T-helper 22 cell (primary cell): ENCODE data around the gene P2RX3.
"Not testable (repeated sequence)": the region's sequence is repeated elsewhere in the genome, so short reads cannot be mapped to it uniquely, and the experiment has no call there.

Experiments used
- DNase-seq: peaks from one replicate; pipeline ENCODE4 v3.0.0-alpha.2; 2020; ENCODE audit warnings: low read depth

The P2RX3 gene

GRCh38 chr11:57324886-57325734 is 13.0 kb upstream of the P2RX3 start, which contains the start of gene TNKS1BP1:
TSS of gene TNKS1BP1 (minus strand) at chr11:57324952. CDS start at chr11:57321885, 3,067 bp downstream.
- peak; percentile 81 for DNase-seq

GRCh38 chr11:57325735-57326048 is 12.5 kb upstream of the P2RX3 start:
- DNase-seq, result no peak

DNA sequence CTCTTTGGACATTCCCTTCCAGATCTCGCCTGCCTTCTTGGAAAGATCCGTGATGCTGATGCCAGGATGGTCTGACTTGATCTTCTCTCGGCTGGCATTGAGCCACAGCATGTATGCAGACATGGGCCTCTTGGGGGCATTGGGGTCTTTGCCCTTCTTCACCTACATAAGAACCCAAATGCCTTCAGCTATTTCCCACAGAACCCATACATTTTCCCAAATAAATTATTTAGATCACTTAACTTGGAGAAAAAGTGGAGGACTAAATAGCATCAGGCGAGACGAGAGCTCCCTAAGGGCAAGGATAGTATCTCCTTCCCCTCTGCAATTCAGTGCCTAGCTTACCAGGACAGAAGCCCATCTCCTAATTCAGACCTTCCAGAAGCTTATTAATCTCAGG is 10.4 kb upstream of the P2RX3 start:
- no peak for DNase-seq

- DNase-seq, result no peak
Measured at GRCh38 chr11:57330029-57330428, 8.1 kb upstream of the P2RX3 start.

GRCh38 chr11:57331720-57332119 is 6.4 kb upstream of the P2RX3 start:
- DNase-seq, result no peak

DNA sequence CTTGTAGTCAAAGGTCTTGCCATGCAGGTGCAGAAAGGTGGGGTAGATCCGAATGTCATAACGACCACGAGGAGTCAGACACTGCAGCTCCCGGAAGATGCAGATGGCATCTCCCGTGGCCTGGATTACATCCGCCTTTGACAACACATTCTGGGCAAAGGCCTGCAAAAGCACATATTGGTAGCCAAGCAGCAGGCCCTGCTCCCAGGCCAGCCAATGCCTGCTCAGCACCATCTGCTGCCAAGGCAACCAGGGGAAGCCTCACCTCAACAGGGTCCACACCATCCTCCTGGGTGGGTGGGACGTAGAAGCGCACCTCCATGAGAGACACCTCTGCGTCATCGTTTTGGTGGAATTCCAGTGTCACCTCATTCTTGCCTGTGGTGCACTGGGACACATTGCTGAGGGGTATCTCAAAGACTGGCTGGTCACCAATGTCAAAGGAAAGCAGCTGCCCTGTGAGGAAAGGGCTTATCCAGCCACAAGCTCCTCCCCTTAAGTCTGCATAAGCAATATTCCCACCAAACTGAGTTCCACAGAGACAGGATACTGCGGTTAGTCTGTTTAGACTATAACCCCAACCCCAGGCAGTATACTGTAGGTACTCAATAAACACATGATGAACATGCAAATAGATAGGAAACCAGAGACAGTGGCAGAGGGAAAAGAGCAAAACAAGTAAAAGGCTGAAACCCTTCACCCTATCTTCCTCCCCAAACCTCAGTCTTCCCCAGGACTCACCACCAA is 5.3 kb upstream of the P2RX3 start:
- no peak for DNase-seq

DNA sequence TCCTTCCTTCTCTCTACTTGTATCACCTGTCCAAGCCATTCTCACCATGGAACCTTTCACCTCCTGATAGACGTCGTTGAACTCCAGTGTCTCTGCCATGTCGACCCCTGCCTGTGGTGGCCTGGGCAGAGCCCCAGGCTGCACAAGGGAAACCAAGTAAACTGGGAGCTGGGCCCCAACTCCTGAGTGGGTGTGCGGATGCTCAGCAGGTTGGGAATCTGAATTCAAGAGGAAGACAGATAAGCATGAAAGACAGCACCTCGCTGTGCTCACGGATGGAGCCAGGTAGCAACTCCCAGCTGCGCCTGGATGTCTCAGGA is 3.2 kb upstream of the P2RX3 start:
- DNase-seq, result no peak

- peak; percentile 78 for DNase-seq
Measured at GRCh38 chr11:57335343-57336110, 2.6 kb upstream of the P2RX3 start, which contains the start of gene SSRP1. TSS of gene SSRP1 (minus strand) at chr11:57335892. CDS start at chr11:57335121, 771 bp downstream.

DNA sequence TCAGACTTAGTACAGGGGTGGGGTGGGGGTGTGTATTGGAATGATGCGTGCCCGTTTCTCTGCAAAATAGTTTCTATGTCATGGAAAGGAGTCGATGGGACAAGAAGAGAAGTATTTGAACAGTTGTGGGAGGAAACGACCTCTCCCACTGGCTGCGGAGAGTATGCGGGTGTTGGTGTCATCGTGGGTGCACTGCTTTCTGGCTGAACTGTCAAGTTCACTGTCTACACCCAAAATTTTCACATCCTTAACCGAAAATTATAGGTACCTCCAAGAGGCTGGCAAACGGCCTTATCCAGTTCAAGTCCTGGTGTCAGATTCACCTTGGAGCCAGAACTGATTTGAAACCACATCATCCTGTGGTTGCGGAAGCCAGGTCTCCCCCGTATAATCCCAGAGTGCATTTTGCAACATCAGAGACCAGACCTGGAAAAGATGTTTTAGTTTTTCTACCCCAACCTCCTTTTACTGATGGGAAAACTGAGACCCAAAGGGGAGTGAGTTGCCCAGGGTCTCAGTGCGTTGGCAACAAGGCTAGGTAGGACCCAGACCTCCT is 2.0 kb upstream of the P2RX3 start:
- DNase-seq, result no peak

DNA sequence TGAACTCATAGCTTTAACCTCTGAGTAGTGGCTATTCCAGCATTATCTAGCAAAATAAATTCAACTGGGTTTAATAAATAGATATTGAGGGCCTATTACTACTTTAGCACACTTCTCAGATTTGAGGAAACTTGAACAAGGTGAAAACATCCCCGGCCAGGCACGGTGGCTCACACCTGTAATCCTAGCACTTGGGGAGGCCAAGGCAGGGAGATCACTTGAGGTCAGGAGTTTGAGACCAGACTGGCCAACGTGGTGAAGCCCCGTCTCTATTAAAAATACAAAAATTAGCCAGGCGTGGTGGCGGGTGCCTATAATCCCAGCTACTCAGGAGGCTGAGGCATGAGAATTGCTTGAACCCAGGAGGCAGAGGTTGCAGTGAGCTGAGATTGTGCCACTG is 1.3 kb upstream of the P2RX3 start:
- DNase-seq, result not testable (repeated sequence)

- no peak for DNase-seq
Measured at GRCh38 chr11:57339328-57339727, 1.2 kb downstream of the P2RX3 start.

- no peak for DNase-seq
Measured at GRCh38 chr11:57340039-57340615, 2.0 kb downstream of the P2RX3 start.

GRCh38 chr11:57341250-57341808 is 3.2 kb downstream of the P2RX3 start:
- DNase-seq, result no peak

GRCh38 chr11:57342702-57343101 is 4.5 kb downstream of the P2RX3 start:
- DNase-seq, result no peak

- DNase-seq, result no peak
Measured at GRCh38 chr11:57343825-57344224, 5.7 kb downstream of the P2RX3 start.

DNA sequence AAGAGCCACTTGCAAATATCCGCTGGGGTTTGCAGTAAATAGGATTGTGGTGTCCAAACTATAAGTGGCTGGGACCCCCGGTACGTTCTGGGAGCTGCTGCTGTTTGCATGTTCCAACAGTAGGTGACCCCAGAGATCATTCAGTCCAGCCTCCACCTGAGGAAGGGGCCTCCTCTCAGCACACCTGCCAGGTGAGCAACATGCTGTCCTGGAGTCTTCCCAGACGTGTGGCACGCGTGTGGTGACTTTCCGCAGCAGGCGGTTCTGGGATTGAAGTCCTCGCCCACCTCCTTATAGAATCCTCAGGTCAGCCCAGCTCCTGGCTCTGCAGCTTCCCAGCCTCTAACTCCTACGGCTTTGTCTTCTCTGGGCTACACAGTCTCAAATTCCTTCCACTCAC is 6.7 kb downstream of the P2RX3 start:
- no peak for DNase-seq

DNA sequence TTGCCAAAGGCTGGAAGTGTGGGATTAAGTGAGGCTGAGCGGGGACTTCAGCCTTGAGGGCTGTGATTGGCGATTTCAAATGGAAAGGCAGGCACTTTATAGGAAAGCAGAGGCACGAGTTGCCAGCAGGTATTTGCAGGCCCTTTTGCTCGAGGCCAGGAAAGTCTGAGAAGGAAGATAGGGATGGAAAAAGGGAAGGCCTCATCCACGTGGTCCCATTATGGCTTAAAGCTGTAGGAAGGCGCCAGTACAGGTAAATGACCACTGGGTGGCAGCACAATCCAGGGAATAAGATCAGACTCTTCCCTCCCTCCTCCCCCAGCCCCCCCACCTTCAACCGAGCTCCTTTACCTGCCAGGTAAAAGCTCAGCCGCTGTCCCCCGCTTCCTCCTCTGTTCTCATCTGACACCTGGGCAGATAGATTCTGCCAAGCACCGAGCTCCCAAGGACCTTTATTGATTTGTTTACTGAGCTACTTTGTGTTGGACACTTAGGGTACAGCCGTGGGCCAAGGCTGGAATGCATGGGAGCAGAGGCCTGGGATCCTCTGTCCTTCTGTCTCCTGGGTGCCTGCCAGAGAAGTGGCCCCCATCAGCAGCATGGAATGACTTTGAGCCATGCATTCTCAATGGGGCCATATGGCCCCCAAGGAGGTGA is 7.5 kb downstream of the P2RX3 start:
- DNase-seq, result peak; percentile 29

GRCh38 chr11:57347336-57347735 is 9.2 kb downstream of the P2RX3 start:
- DNase-seq, result no peak

DNA sequence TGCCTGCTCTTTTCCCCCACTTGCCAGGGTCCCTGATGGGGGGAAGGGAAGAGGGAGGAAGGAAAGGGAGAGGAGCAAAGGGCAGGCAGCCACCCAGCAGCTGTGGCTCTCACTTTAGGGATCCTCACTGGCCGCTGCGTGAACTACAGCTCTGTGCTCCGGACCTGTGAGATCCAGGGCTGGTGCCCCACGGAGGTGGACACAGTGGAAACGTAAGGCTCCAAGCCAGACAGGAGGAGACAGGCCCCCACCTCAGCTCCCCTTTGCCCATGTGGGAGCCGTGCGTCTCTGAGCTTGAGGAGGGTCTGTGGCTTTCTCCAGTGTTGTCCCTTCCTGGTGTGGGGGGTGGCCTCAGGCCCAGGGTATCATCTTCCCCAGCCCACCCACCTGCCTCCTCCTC is 9.9 kb downstream of the P2RX3 start:
- DNase-seq, result no peak

DNA sequence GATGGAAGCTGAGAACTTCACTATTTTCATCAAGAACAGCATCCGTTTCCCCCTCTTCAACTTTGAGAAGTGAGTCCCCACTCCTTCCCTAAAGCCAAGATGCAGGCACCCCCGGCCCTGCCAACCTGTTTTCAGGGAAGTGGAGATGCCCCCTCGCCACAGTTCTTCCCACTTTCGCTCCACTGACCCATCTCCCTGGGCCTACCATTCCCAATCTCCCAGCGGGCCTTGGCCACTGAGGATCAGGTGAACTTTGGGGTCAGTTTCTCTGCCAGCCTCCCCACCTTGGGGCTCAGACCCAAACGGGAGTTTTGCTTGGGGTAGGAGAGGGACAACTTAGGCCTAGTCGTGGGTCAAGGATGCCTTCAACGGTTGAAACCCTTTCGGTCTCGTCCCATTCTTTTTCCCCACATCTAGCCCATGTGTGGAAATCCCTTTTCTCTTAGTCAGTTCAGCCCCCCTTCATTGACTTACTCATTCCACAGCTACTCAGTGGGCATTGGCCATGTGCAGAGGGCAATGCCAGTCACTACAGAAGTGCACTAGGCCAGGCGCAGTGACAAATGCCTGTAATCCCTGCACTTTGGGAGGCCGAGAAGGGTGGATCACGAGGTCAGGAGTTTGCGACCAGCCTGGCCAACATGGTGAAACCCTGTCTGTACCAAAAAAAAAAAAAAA is 10.6 kb downstream of the P2RX3 start:
- no peak for DNase-seq
